Right atrium auricular region (tissue), 2 donors: ENCODE measurements around the gene OCSTAMP. TPM values are rescaled to one million over a fixed set of nuclear protein-coding genes. Genes with fewer than 3 reads are reported as not detected.

Experiments
- DNase-seq: peaks from one replicate; pipeline ENCODE4 v3.0.0-alpha.2; 2019; ENCODE audit warnings: low spot score
- H3K27ac ChIP-seq, 2 donors: fragments of 200-600 bp; sonication (generic); 1 replicate in 1 of 2; 2 replicates in 1 of 2; pipeline ENCODE4 v1.5.1; 2016 to 2019
- H3K27me3 ChIP-seq, 2 donors: fragments of 200-600 bp; sonication (generic); one replicate each; pipeline versions ENCODE4 v1.5.1 to v1.6.0; 2017 to 2019
- H3K36me3 ChIP-seq: fragments of 200-600 bp; sonication (generic); one replicate; pipeline ENCODE4 v1.5.1; 2016
- H3K4me1 ChIP-seq, 2 donors: fragments of 200-600 bp; sonication (generic); one replicate each; pipeline versions ENCODE4 v1.5.1 to v1.6.0; 2017 to 2019
- H3K4me3 ChIP-seq, 2 donors: fragments of 200-600 bp; sonication (generic); 1 replicate in 1 of 2; 2 replicates in 1 of 2; pipeline ENCODE4 v1.5.1; 2017 to 2019; ENCODE audit warnings: mild to moderate bottlenecking in 1 of 2, moderate library complexity in 1 of 2
- H3K9me3 ChIP-seq, 2 donors: fragments of 200-600 bp; sonication (generic); one replicate each; pipeline ENCODE4 v1.5.1; 2019
- CTCF ChIP-seq, 2 donors: fragments of 200-600 bp; sonication (generic); IDR thresholded peaks; one replicate each; pipeline ENCODE4 v1.5.1; 2019; ENCODE audit warnings: antibody characterized with exemption in 2 of 2
- total RNA-seq, 2 donors: library from RNA; depleted of rRNA; stranded (reverse); fragments of >200 nt; gene quantifications; one replicate each; pipeline ENCODE4 v1.1.0, GENCODE V29; 2016

Gene OCSTAMP
- total RNA-seq, 2 donors from 2014 or later: not detected

- no peaks in the 10 kb centered on the region for H3K27me3 ChIP-seq
- no peak overlapping the region for H3K27ac ChIP-seq
- H3K9me3 ChIP-seq: no peaks in the 10 kb centered on the region
- no peaks in the 10 kb centered on the region for H3K4me1 ChIP-seq
- H3K36me3 ChIP-seq: no peaks in the 10 kb centered on the region
- TF ChIP-seq CTCF (IDR thresholded peaks at IDR 0.05): no peak
- no peak overlapping the region for H3K4me3 ChIP-seq
- DNase-seq: no peak
These were observed 5.0 kb upstream of the OCSTAMP start for GRCh38 chr20:46555370-46555956.

GRCh38 chr20:46554828-46555227, 4.4 kb upstream of the OCSTAMP start:
- H3K4me3 ChIP-seq: no peak overlapping the region
- no peaks in the 10 kb centered on the region for H3K36me3 ChIP-seq
- H3K27ac ChIP-seq: no peak overlapping the region
- H3K9me3 ChIP-seq: no peaks in the 10 kb centered on the region
- no peaks in the 10 kb centered on the region for H3K27me3 ChIP-seq
- DNase-seq: no peak
- no peak for TF ChIP-seq CTCF (IDR thresholded peaks at IDR 0.05)
- no peaks in the 10 kb centered on the region for H3K4me1 ChIP-seq

DNA sequence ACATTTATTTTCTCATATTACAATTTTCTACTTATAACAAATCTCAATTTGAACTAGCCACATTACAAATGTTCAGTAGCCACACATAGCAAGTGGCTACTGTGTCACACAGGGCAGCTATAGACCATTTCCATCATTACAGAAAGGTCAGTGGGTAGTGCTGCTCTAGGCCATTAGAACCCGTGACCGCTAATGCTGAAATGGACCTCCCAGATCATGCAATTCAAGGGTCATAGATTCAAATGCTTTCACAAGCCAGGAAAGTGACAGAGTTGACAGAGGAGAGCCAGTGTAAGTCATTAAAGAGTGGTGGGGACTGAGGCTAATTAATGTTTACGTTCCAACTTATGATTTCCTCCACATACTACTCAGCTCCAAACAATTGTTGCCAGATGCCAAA, 3.5 kb upstream of the OCSTAMP start:
- Histone ChIP-seq H3K9me3 (no peaks in the 10 kb centered on the region), H3K4me1 (no peaks in the 10 kb centered on the region), H3K27ac (no peak overlapping the region), H3K36me3 (no peaks in the 10 kb centered on the region), H3K27me3 (no peaks in the 10 kb centered on the region), H3K4me3 (no peak overlapping the region)
- DNase-seq: no peak
- TF ChIP-seq CTCF (IDR thresholded peaks at IDR 0.05): no peak

GRCh38 chr20:46552460-46553420, 2.3 kb upstream of the OCSTAMP start:
- H3K36me3 ChIP-seq: no peaks in the 10 kb centered on the region
- no peak for TF ChIP-seq CTCF (IDR thresholded peaks at IDR 0.05)
- no peak for DNase-seq
- no peak overlapping the region for H3K4me3 ChIP-seq
- no peaks in the 10 kb centered on the region for H3K9me3 ChIP-seq
- no peaks in the 10 kb centered on the region for H3K27me3 ChIP-seq
- no peaks in the 10 kb centered on the region for H3K4me1 ChIP-seq
- H3K27ac ChIP-seq: no peak overlapping the region

- no peak for TF ChIP-seq CTCF (IDR thresholded peaks at IDR 0.05)
- no peak overlapping the region for H3K4me3 ChIP-seq
- no peaks in the 10 kb centered on the region for H3K4me1 ChIP-seq
- H3K36me3 ChIP-seq: no peaks in the 10 kb centered on the region
- H3K27ac ChIP-seq: no peak overlapping the region
- no peaks in the 10 kb centered on the region for H3K9me3 ChIP-seq
- DNase-seq: no peak
- H3K27me3 ChIP-seq: no peaks in the 10 kb centered on the region
These were observed 1.3 kb upstream of the OCSTAMP start for GRCh38 chr20:46551522-46552381.
